NT2/D1 (cell line): ENCODE data around the gene PROSER3.
"Not testable (repeated sequence)": the region's sequence is repeated elsewhere in the genome, so short reads cannot be mapped to it uniquely, and the experiment has no call there.

Experiments
- DNase-seq: peaks from one replicate; pipeline ENCODE4 v3.0.0-alpha.2; 2011; ENCODE audit warnings: low read depth, low spot score
- H3K27me3 ChIP-seq: 2 replicates; pipeline ENCODE4 v1.6.0; 2011; ENCODE audit warnings: mild to moderate bottlenecking; ENCODE audit not compliant: insufficient read length, insufficient read depth
- H3K36me3 ChIP-seq: 2 replicates; pipeline ENCODE4 v1.6.1; 2011; ENCODE audit warnings: mild to moderate bottlenecking, low read length, mixed read lengths; ENCODE audit not compliant: insufficient read depth, insufficient read length
- H3K4me1 ChIP-seq: 2 replicates; pipeline ENCODE4 v1.5.1; 2011; ENCODE audit not compliant: insufficient read depth, insufficient read length
- H3K4me3 ChIP-seq: 2 replicates; pipeline ENCODE4 v1.5.1; 2011; ENCODE audit warnings: low read depth; ENCODE audit not compliant: insufficient read length
- H3K9ac ChIP-seq: 2 replicates; pipeline ENCODE4 v1.6.0; 2011; ENCODE audit warnings: low read depth; ENCODE audit not compliant: insufficient read length
- H3K9me3 ChIP-seq: 2 replicates; pipeline ENCODE4 v1.5.1; 2011; ENCODE audit warnings: mild to moderate bottlenecking, low read length; ENCODE audit not compliant: insufficient read depth
- SUZ12 ChIP-seq: IDR thresholded peaks from 2 replicates; pipeline ENCODE4 v1.6.1; 2011; ENCODE audit not compliant: insufficient read length, insufficient read depth; ENCODE audit errors: extremely low read depth
- YY1 ChIP-seq: IDR thresholded peaks from 2 replicates; pipeline ENCODE4 v1.6.1; 2011; ENCODE audit not compliant: insufficient read length, insufficient read depth
- ZNF274 ChIP-seq: IDR thresholded peaks from 2 replicates; pipeline ENCODE4 v1.6.1; 2011; ENCODE audit warnings: mild to moderate bottlenecking, low read depth, low read length

The PROSER3 gene

GRCh38 chr19:35719402-35720162, 38.4 kb upstream of the PROSER3 start:
- no peak for TF ChIP-seq ZNF274
- TF ChIP-seq YY1 = no peak
- TF ChIP-seq SUZ12 = no peak
- peaks cover 9% of the 10 kb centered on the region for H3K4me1 ChIP-seq
- no peak for DNase-seq
- no peaks in the 10 kb centered on the region for H3K9me3 ChIP-seq
- H3K27me3 ChIP-seq = no peaks in the 10 kb centered on the region
- peak overlapping the region; percentile 90 for H3K9ac ChIP-seq
- H3K36me3 ChIP-seq = peaks cover 48% of the 10 kb centered on the region
- H3K4me3 ChIP-seq = no peak overlapping the region

- DNase-seq = no peak
- TF ChIP-seq ZNF274 (no peak), SUZ12 (no peak), YY1 (no peak)
- peaks cover 54% of the 10 kb centered on the region for H3K36me3 ChIP-seq
- H3K9me3 ChIP-seq = no peaks in the 10 kb centered on the region
- no peaks in the 10 kb centered on the region for H3K27me3 ChIP-seq
- H3K4me3 ChIP-seq = no peak overlapping the region
- peaks cover 8% of the 10 kb centered on the region for H3K4me1 ChIP-seq
- no peak overlapping the region for H3K9ac ChIP-seq
These were observed 37.8 kb upstream of the PROSER3 start for GRCh38 chr19:35720163-35720524.

GRCh38 chr19:35720648-35721047, 37.3 kb upstream of the PROSER3 start:
- TF ChIP-seq ZNF274 (no peak), SUZ12 (no peak), YY1 (no peak)
- H3K9ac ChIP-seq = no peak overlapping the region
- no peaks in the 10 kb centered on the region for H3K9me3 ChIP-seq
- H3K36me3 ChIP-seq = peaks cover 59% of the 10 kb centered on the region
- DNase-seq = no peak
- peaks cover 3% of the 10 kb centered on the region for H3K4me1 ChIP-seq
- H3K4me3 ChIP-seq = no peak overlapping the region
- no peaks in the 10 kb centered on the region for H3K27me3 ChIP-seq

GRCh38 chr19:35721374-35721773, 36.6 kb upstream of the PROSER3 start:
- H3K27me3 ChIP-seq = no peaks in the 10 kb centered on the region
- H3K36me3 ChIP-seq = peaks cover 66% of the 10 kb centered on the region
- no peak overlapping the region for H3K9ac ChIP-seq
- H3K4me1 ChIP-seq = no peaks in the 10 kb centered on the region
- no peaks in the 10 kb centered on the region for H3K9me3 ChIP-seq
- TF ChIP-seq ZNF274 = no peak
- no peak overlapping the region for H3K4me3 ChIP-seq
- no peak for DNase-seq

- no peak for DNase-seq
- TF ChIP-seq YY1 (no peak), SUZ12 (no peak), ZNF274 (no peak)
- no peak overlapping the region for H3K9ac ChIP-seq
- no peaks in the 10 kb centered on the region for H3K4me1 ChIP-seq
- no peaks in the 10 kb centered on the region for H3K9me3 ChIP-seq
- H3K27me3 ChIP-seq = no peaks in the 10 kb centered on the region
- peaks cover 74% of the 10 kb centered on the region for H3K36me3 ChIP-seq
- no peak overlapping the region for H3K4me3 ChIP-seq
These were observed 35.5 kb upstream of the PROSER3 start for GRCh38 chr19:35722461-35722860.

GRCh38 chr19:35722897-35723296, 35.1 kb upstream of the PROSER3 start:
- H3K27me3 ChIP-seq = no peaks in the 10 kb centered on the region
- H3K36me3 ChIP-seq = peaks cover 78% of the 10 kb centered on the region
- H3K4me3 ChIP-seq = no peak overlapping the region
- no peak for TF ChIP-seq ZNF274
- TF ChIP-seq SUZ12 = no peak
- TF ChIP-seq YY1 = no peak
- no peak for DNase-seq
- no peaks in the 10 kb centered on the region for H3K4me1 ChIP-seq
- no peaks in the 10 kb centered on the region for H3K9me3 ChIP-seq
- no peak overlapping the region for H3K9ac ChIP-seq

- no peak for TF ChIP-seq ZNF274
- DNase-seq = no peak
- Histone ChIP-seq H3K9me3 (no peaks in the 10 kb centered on the region), H3K9ac (no peak overlapping the region), H3K4me3 (no peak overlapping the region), H3K36me3 (peaks cover 86% of the 10 kb centered on the region), H3K27me3 (no peaks in the 10 kb centered on the region), H3K4me1 (no peaks in the 10 kb centered on the region)
These were observed 34.3 kb upstream of the PROSER3 start for GRCh38 chr19:35723671-35724070.

GRCh38 chr19:35724132-35724531, 33.8 kb upstream of the PROSER3 start:
- not testable (repeated sequence) for H3K27me3 ChIP-seq, H3K4me3 ChIP-seq, H3K9ac ChIP-seq, DNase-seq, H3K4me1 ChIP-seq, H3K9me3 ChIP-seq
- peaks cover 91% of the 10 kb centered on the region for H3K36me3 ChIP-seq
